ENCODE measurements around the gene LENEP. TPM values are rescaled to one million over a fixed set of nuclear protein-coding genes. Genes with fewer than 3 reads are reported as not detected.

Gene LENEP
- total RNA-seq, 1 experiment from 2014 or later = 1.3 TPM

DNA sequence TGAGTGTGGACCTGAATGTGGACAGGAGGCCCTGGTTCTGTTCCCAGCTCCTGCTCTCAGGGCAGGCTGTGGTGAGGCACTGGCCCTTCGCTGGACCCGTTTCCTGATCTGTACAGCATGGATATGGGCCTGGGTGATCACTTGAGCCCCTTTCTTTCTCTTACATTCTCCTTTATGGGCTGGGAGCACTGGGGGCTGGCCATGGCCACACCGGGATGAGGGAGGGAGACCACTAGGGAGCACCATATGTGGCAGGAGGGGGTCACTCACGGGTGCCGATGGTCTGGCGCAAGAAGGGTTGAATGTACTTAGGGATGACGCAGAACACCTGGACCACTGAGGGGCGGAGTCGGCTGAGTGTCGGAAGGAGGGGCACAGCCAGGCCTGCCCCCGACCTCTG lies 37.5 kb downstream of the LENEP start:
- BruUV-seq (replicated peaks) = no TSS peak

GRCh38 chr1:155032886-155033285 lies 39.5 kb downstream of the LENEP start:
- POLR2A ChIA-PET (ENCODE audit: unreplicated experiment) = no interaction called here
- Histone ChIP-seq H3K9me3 (ENCODE audit: insufficient read depth, low read depth) (no peaks in the 10 kb centered on the region), H3K4me1 (replicated peaks; ENCODE audit: insufficient read depth) (peaks cover 10% of the 10 kb centered on the region), H2AFZ (no peak overlapping the region), H3F3A (ENCODE audit: insufficient read depth, low read depth) (peaks cover 13% of the 10 kb centered on the region), H3K27ac (no peak overlapping the region), H3K9me2 (ENCODE audit: insufficient read depth) (no peaks in the 10 kb centered on the region), H3K27me3 (ENCODE audit: insufficient read depth, low read depth) (no peaks in the 10 kb centered on the region), H3K79me2 (ENCODE audit: low read depth) (no peaks in the 10 kb centered on the region), H3K4me3 (no peak overlapping the region), H3K36me3 (ENCODE audit: low read depth) (no peaks in the 10 kb centered on the region), H3K4me2 (no peak overlapping the region), H4K20me1 (ENCODE audit: insufficient read depth) (no peaks in the 10 kb centered on the region)
- DNase-seq = no peak
- CTCF ChIA-PET = no interaction called here
- intact Hi-C loops (cut with micrococcal nuclease; ENCODE audit: unreplicated experiment) = no loop called here
- BruUV-seq (replicated peaks) = no TSS peak
- TF ChIP-seq CTCF (conservative IDR thresholded peaks at IDR 0.05) = no peak
- no peak for TF ChIP-seq EZH2 (IDR thresholded peaks at IDR 0.05; ENCODE audit: low read depth)

More for the DNA sequence above, 37.5 kb downstream of the LENEP start:
- H3K9me3 ChIP-seq (ENCODE audit: insufficient read depth, low read depth) = no peaks in the 10 kb centered on the region
- H3K4me3 ChIP-seq = no peak overlapping the region
- no peak overlapping the region for H2AFZ ChIP-seq
- H3K4me2 ChIP-seq = no peak overlapping the region
- TF ChIP-seq CTCF (conservative IDR thresholded peaks at IDR 0.05) (no peak), EZH2 (IDR thresholded peaks at IDR 0.05; ENCODE audit: low read depth) (no peak)
- ChIA-PET CTCF (no interaction called here), POLR2A (ENCODE audit: unreplicated experiment) (no interaction called here)
- no peak overlapping the region for H3K27ac ChIP-seq
- intact Hi-C loops (cut with micrococcal nuclease; ENCODE audit: unreplicated experiment) = no loop called here
- no peak for DNase-seq
- no peaks in the 10 kb centered on the region for H4K20me1 ChIP-seq (ENCODE audit: insufficient read depth)
- H3K4me1 ChIP-seq (replicated peaks; ENCODE audit: insufficient read depth) = peaks cover 17% of the 10 kb centered on the region
- H3K27me3 ChIP-seq (ENCODE audit: insufficient read depth, low read depth) = no peaks in the 10 kb centered on the region
- H3K36me3 ChIP-seq (ENCODE audit: low read depth) = no peaks in the 10 kb centered on the region
- 0 out of 2 replicates have a peak, but pooled peaks cover 7% of the 10 kb centered on the region for H3F3A ChIP-seq (ENCODE audit: insufficient read depth, low read depth)
- no peaks in the 10 kb centered on the region for H3K79me2 ChIP-seq (ENCODE audit: low read depth)
- no peaks in the 10 kb centered on the region for H3K9me2 ChIP-seq (ENCODE audit: insufficient read depth)

DNA sequence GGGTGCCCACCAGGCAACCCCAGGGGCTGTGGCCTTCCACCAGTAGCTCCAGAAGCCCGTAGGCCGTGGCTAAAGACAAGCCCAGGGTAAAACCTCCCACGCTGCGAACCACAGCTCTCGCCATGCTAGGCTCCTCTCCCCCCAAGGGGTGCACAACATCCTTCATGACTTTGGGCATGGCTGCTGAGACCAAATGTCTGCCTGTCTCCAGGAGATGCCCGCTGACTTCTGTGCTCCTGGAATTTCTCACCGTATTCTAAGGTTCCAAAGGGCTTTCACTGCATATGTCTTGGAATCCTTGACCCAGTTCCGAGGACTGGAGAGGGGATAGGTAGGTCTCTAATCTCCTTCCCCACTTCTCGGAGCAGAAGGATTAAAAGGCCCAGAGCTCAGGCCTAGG lies 40.1 kb downstream of the LENEP start, which contains the start of the genes DCST1 and DCST2:
Gene DCST1, plus strand, starts transcription at position 301 of the 400 bp plus-strand sequence. CDS start 213 bp downstream, outside the sequence.
Gene DCST2, minus strand, starts transcription at position 258 of the 400 bp plus-strand sequence. Its CDS starts 80 bp downstream, at position 178.
- no TSS peak for BruUV-seq (replicated peaks)
- Histone ChIP-seq H4K20me1 (ENCODE audit: insufficient read depth) (no peaks in the 10 kb centered on the region), H3K4me1 (replicated peaks; ENCODE audit: insufficient read depth) (peaks cover 16% of the 10 kb centered on the region), H2AFZ (no peak within 1 kb of the TSS), H3K4me3 (no peak within 1 kb of the TSS), H3K9me2 (ENCODE audit: insufficient read depth) (no peaks in the 10 kb centered on the region), H3K4me2 (no peak within 1 kb of the TSS), H3K9me3 (ENCODE audit: insufficient read depth, low read depth) (no peaks in the 10 kb centered on the region), H3K27me3 (ENCODE audit: insufficient read depth, low read depth) (no peaks in the 10 kb centered on the region), H3K36me3 (ENCODE audit: low read depth) (no peaks in the 10 kb centered on the region), H3K27ac (no peak within 1 kb of the TSS), H3K79me2 (ENCODE audit: low read depth) (no peaks in the 10 kb centered on the region), H3F3A (ENCODE audit: insufficient read depth, low read depth) (peaks cover 17% of the 10 kb centered on the region)
- DNase-seq = no peak
- CTCF ChIA-PET = no interaction called here
- POLR2A ChIA-PET (ENCODE audit: unreplicated experiment) = no interaction called here
- intact Hi-C loops (cut with micrococcal nuclease; ENCODE audit: unreplicated experiment) = no loop called here
- TF ChIP-seq EZH2 (IDR thresholded peaks at IDR 0.05; ENCODE audit: low read depth) = no peak
- TF ChIP-seq CTCF (conservative IDR thresholded peaks at IDR 0.05) = no peak
